Activated CD8-positive, alpha-beta memory T cell treated with anti-CD3 and anti-CD28 coated beads for 36 hours (primary cell): ENCODE data around the gene MBNL2. TPM values are rescaled to one million over a fixed set of nuclear protein-coding genes. Genes with fewer than 3 reads are reported as not detected.

Experiments used
- CTCF ChIA-PET: fragments of 350-600 bp; sonication (Branson Sonifier 250); formaldehyde crosslinking; loops from one replicate; lab custom pipeline; 2021; ENCODE audit warnings: antibody characterized with exemption; lab: Charles Lee
- POLR2A ChIA-PET: fragments of 350-600 bp; sonication (Branson Sonifier 250); formaldehyde crosslinking; loops from one replicate; lab custom pipeline; 2021; ENCODE audit warnings: antibody characterized with exemption; lab: Charles Lee
- total RNA-seq, 2 experiments: library from RNA; stranded (reverse); gene quantifications; one replicate each; pipeline ENCODE4 v1.2.3, GENCODE V29; 2021

Gene MBNL2
- total RNA-seq, 2 experiments from 2014 or later = 16.9 to 17.6 TPM

DNA sequence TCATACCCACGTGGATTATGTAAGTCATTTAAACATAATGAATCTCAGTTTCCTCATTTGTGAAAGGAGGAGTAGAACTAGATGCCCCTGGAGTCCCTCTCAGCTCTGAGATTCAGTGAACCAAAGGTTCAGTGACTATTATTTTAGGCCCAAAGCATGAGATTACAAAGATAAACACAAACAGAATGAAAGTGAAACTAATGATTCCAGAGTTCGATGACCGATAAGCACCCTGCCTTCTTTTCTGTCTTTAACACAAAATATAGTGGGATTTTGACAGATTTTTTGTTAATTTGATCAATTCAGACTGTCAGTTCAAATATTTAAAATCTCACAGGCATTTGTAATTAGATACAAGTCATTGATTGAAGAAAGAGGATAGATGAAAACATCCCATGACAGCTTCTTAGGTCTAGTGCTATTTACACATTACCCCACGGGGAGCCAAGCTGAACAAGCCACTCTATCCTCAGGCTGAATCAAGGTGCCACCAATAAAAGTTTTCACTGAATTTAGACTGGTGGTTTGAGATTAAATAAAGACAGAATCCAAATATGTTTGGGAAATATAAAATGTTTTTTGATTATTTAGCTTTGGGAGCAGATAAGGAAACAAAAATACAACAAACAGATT, 147.2 kb downstream of the MBNL2 start:
- CTCF ChIA-PET = interaction anchor here (0.7 kb wide), 1 partner anchor 64 kb away, joined by 3 read pairs; no protein-coding TSS in a partner anchor
- POLR2A ChIA-PET = no interaction called here

DNA sequence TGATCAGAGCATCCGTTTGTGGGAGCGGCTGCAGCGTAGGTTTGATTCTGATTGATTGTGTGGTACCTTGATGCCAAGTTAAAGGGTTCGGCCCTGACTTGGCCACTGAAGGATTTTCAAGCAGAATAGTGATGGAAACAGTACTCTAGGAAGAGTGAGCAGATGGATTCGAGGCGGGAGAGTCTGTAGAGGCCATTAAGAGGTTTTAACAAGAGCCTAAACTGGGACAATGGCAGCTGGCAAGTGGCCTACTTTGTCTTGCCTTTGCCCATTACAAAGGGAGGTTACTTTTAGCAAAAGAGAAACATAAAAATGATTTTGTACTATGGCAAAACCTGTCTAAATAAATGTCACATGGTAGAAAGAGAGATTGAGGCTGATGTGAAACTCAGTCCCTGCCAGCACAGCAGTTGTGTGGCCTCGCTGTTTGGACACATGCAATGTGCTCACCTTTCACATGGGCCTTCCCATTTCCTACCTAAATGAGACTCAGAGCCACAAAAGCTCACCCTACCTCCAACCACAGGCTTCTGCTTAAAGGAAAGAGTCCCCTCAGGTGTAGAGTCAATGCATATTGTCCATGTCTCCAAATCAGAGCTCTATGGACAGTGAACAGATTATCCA, 149.5 kb downstream of the MBNL2 start:
- POLR2A ChIA-PET = no interaction called here
- CTCF ChIA-PET = no interaction called here

DNA sequence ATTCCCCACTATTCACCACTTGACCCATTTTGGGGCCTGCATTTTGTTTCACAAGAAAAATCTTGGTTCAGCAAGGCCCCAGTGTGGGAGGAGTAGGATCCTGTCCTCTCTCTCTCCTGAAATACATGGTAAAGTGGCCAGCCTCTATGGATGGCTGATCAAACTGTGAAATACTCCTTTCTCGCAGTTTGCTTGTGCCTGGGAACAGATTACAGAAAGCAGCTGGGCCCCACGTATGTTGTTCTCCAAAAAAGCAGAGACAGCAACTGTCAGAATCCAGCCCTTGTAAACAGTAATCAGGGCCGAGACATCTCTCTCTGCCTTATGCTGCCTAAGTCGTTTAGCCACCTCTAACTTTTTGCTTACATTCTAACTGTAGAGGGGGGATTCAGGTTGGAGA, 150.8 kb downstream of the MBNL2 start:
- POLR2A ChIA-PET = no interaction called here
- CTCF ChIA-PET = interaction anchor here (1.1 kb wide), 1 partner anchor 266 kb away, joined by 3 read pairs; no protein-coding TSS in a partner anchor

DNA sequence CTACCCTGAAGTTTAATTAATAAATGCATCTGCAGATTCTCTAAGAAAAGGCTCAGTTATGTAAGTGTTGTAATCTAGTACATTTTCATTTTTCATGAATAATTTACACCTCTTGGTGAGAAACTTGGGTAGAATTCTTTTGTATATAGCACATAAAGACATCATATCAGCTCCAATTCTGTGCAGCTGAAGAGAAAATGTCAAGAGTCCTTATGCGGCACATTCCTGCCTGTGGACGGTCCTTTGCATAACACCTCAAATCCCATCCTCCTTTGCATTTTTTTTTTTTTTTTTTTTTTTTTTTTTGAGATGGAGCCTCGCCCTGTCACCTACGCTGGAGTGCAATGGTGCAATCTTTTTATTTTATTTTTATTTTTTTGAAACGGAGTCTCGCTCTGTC, 151.7 kb downstream of the MBNL2 start:
- ChIA-PET POLR2A (interaction anchor here (0.6 kb wide), 1 partner anchor 150 kb away, joined by 4 read pairs; no protein-coding TSS in a partner anchor), CTCF (no interaction called here)

DNA sequence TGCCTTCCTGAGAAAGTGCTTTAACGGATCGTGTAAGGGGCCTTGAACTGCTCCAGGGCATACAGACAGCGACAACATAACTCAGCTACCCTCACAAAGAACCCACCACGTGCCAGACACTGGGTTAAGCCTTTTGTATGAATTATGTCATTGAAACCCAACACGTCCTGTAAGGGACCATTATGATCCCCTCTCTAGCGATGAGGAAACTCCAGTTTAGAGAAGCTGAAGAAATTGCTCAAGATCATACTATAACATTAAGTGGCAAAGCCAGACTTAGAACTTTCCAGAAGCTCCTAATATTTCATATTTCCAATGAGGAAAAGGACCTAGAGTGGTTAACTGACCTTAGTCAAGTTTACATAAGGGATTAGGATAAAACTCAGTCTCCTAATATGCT, 154.8 kb downstream of the MBNL2 start:
- POLR2A ChIA-PET = no interaction called here
- CTCF ChIA-PET = no interaction called here

DNA sequence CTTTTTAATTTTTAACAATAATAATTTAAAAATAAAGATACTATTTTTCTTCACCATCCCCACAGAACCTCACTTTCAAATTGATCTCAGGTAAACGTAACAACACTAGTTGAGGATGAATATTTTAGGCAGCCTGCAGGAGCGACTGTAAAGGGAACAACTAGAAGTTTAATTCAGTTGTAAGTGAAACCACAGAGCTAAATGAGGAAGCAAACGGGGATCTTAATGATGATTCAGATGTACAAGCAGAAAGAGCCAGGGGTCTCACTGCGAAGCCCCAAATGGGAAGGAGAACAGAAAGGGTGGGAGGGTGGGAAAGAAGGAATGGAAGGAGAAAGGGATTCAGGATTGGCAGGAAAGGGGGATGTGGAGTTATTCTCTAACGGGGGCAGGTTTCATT, 157.3 kb downstream of the MBNL2 start:
- ChIA-PET POLR2A (no interaction called here), CTCF (no interaction called here)

DNA sequence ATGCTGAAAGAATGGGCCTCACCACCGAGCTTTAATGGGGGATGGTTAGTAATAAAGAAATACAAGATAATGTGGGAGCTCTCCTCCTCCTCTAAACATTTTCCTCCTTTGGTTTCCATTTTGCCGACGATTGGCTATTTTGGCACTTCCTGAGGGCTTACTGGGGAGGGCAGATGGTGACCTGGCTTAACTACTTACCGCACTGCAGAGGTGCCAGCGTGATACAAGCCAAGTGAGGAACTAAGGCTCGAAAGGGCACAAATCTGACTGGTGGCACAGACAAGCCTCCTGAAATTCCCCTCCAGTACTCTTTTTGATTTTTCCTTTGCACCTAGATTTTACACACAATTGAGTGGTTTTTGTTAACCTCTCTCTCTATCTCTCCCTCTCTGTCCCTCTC, 158.6 kb downstream of the MBNL2 start:
- ChIA-PET CTCF (no interaction called here), POLR2A (no interaction called here)

DNA sequence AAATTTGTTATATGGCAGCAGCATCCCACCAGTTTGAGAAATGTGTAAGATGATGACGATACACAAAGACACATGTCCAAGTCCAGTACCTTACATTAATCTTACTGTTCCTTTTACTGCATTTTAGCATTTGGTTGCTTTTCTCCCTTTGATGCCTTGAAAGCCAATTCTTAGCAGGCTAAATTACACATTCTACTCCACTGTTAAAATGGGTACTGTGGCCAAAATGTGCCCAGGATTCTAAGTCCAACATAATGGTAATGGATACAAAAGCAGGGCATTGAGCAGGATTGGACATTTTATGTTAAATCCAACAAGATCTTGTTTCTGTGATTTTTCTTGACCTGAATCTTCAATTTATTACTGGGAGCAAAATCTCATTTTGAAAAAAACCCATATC, 159.1 kb downstream of the MBNL2 start:
- ChIA-PET POLR2A (no interaction called here), CTCF (no interaction called here)

DNA sequence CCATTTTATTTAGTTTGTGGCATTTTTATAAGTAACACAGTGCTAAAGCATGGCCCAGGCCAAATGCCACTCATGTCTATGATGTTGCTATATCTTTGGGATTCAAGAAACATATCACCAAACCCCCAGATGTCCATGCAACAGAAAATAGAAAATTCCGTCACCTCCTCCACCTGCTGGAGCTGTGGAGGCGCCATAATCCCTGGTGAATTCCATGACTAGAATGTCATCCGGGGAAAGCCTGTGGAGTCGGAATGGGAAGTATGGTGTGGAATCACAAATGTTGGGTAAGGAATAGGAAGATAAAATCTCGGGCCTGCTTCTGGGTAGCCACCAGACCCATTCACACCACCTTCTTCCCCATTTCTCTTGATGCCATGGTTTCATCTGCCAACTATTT, 160.1 kb downstream of the MBNL2 start:
- ChIA-PET POLR2A (no interaction called here), CTCF (no interaction called here)

DNA sequence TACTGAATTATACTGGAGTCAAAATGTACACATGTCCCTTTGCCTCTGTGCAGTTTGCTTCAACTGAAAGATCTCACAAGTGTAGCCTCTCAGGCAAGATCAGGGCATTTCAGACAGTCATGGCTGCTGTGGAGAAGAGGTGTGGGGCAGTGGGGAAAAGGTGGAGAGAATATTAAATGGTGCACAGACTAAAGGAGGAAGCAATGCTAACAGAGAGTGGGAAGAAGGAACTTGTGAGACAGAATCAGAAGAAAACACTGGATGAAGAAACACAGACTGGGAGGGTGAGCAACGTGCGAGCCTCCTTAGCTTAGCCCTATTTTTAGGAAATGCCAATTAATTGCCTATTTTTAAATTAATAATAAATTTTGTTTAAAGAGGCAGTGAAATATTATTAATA, 162.2 kb downstream of the MBNL2 start:
- CTCF ChIA-PET = no interaction called here

DNA sequence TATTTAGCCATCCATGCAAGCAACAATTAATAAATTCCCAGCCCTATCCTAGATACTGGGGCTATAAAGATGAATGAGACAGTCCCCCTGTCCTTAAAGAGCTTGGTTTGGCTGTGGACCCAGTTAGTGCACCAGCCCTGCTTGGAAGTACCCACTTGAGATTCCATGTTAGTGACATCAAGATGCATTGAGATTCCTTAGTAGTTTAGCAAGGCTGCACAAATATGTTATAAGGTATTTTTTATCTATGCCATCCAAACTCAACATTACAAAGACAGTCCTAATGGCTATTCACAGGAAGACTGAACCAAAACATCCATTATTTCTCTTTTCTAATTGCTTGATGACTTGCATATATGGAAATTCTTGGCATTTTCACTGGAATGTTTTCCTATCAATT, 163.0 kb downstream of the MBNL2 start:
- CTCF ChIA-PET = no interaction called here
- POLR2A ChIA-PET = no interaction called here

More for the DNA sequence above, 162.2 kb downstream of the MBNL2 start:
- POLR2A ChIA-PET = no interaction called here

DNA sequence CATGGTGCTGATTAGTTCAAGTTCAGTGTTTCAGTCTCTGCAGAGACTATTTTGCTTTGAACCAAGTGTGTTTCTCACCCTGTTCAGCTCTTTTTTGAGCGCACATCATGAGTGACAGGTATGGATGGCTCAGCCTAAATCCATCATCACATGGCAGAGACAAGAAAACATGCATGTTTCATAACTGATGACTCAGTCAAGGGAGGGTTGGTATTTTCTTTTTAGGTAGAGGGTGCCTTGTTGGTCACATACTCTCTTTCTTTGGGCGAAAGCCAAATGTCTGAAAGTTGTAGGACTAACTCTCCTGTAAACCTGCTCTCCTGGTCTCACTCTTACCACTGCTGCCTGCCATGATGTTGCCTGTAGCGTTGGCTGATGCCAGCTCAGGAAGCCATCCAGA, 163.7 kb downstream of the MBNL2 start:
- ChIA-PET POLR2A (no interaction called here), CTCF (no interaction called here)

DNA sequence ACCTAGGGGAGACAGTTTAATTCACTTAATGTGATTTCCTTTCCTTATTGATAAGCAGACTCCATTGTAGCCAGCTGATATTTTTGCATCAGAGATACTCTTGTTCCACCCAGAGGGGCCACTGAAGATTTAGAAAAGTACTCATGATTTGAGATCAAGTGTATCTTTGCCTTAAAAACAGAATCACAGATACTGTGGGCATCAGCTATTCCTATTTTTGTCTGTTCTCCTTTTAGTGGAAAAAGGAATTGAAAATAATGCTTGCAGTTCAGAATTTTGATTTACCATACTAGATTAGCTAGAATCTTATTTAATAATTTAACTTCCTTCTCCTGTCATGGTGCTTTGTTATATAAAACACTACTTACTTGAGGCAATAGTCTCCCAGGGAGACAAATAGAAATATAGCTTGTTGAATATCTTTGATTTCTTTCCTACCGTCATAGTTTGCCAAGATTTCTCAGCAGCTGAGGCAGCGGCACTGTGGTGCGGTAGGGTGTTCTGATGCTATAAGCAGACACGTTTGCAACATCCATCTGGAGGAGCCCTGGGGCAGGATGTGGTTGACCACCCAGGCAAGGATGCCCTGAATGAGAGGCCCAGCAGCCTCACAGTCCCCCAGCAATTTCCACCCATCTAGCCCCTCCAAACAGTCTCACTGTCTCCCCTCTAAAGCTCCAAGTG, 164.8 kb downstream of the MBNL2 start:
- ChIA-PET CTCF (no interaction called here), POLR2A (no interaction called here)

DNA sequence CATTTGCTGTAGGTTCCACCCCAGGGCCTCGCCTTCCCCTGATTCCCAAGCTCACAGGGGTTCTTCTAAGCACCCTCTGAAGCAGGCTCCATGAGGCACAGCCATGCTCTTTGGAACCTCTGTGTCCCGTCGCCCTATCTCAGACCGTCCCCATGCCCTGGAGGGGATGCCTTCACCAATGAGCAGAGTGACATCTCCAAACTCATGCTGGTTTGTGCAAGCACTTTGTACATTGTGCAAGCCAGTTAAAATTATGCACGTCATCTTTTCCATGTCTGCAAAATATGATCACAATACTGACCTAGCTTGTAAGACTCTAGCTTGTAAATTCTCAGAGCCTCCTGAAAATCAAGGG, 165.3 kb downstream of the MBNL2 start:
- ChIA-PET CTCF (no interaction called here), POLR2A (no interaction called here)

DNA sequence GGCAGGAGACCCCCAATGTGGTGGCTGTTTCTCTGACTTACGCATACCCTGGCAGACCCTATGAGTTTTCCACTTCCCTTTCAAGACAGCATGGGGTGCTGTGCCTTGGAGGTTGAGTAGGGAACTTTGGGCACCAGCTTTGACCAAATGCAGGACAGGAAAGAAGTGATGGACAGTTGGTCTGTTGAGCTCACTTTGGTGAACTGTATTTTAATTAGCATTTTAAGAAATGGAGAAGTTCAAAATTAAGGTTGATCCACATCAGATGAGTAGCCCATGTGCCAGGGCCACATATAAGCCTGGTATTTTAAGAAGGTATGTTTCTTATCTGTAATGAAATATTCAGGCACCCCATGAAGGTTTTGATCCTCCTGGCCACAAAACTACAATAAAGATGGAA, 165.8 kb downstream of the MBNL2 start:
- ChIA-PET POLR2A (interaction anchor here (0.9 kb wide), 1 partner anchor 45 kb away, joined by 4 read pairs; no protein-coding TSS in a partner anchor), CTCF (no interaction called here)

DNA sequence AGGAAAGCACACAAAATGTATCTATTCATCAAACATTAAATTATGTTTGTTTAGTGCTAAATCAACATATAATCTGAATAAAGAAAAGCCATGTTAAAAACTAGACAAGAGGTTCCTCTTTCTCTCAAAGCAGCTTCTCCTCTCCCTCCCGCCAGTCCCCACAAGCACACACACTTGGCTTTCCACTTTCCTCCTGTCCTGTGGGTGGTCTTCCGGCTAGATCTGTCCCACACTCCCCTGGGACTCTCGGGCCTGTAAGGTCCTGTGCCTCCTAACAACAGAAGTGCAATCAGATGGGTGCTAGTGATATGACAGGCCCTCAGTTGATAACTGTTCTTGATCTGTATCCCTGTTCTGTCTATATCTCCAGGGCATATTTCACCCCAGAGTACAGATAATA, 166.2 kb downstream of the MBNL2 start:
- POLR2A ChIA-PET = interaction anchor here (0.9 kb wide), 1 partner anchor 45 kb away, joined by 4 read pairs; no protein-coding TSS in a partner anchor
- CTCF ChIA-PET = no interaction called here

DNA sequence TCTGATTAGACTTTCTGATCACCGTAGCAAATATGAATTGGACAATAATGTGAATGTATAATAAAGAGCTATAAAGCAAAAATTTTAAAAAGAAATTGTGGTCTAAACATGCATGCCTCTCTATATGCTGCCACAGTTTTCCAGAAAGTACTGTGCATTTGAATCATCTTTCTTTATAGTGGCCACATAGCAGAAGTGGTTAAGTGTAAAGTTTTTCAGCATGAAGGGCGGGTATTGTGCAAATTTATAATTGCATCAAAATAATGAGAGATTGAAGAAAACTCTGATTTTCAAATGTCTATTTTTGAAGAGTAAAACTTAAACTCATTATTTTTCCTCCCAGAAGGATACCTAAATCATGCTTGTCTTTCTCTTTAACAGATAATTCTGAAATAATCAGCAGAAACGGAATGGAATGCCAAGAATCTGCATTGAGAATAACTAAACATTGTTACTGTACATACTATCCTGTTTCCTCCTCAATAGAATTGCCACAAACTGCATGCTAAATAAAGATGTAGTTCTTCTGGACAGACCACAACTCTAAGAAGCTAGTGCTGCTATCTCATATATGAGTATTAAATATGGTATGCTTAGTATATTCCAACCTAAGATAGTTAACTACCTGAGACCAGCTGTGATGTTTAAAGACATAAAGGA, 168.9 kb downstream of the MBNL2 start:
- ChIA-PET CTCF (no interaction called here), POLR2A (no interaction called here)

DNA sequence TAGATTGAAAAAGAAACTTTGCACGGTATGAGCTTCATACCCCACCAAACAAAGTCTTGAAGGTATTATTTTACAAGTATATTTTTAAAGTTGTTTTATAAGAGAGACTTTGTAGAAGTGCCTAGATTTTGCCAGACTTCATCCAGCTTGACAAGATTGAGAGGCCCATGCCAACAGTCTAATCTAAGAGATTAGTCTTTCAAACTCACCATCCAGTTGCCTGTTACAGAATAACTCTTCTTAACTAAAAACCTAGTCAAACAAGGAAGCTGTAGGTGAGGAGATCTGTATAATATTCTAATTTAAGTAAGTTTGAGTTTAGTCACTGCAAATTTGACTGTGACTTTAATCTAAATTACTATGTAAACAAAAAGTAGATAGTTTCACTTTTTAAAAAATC, 169.9 kb downstream of the MBNL2 start:
- CTCF ChIA-PET = no interaction called here
- POLR2A ChIA-PET = no interaction called here

DNA sequence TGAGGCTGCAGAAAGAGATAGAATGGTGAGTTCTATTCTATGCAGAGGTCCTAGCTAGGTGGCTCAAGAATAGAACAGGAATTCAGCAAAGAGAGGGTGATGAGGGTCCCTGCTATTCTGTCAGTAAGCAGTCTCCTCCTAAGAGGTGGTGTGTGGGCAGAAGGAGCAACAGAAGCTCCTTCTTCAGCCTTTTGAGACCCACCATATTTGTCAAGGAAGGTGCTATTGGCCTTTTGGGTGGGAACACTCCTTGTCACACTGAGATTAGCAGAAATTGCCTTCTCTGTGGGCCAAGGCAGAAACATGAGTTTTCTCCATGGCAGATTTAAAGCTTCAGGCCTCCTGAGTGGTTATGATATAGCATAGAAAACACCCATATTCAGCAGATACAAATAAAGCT, 172.4 kb downstream of the MBNL2 start:
- ChIA-PET POLR2A (no interaction called here), CTCF (no interaction called here)

DNA sequence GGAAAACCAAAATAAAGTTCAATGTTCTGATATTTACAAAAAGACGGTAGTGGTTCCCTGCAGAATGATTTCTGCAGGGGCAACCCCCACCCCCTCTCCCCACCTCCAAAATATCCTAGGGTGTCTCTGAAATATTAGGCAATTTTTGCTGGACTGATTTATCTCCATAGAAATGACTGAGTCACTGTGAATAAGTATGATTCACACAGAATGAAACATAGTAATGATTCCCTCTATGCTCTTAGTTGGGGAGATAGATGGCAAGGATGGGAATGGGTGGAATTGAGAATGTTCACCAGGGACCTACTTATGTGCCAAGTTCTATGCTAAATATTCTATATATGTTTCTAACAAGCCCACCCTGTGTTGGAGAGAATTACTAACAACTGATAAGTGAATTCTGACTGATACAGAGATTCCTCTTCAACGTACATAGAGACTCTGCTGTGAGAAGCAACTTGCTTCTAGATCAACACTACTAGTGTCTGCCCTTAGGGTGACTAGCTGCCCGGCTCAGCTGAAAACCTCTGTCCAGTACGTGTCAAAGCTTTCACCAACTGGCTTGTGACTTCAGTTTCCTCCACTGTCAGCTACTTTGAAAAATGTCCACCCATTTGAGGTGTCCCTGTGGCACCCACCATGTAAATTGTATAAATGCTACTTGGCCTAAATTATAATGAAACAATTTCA, 173.5 kb downstream of the MBNL2 start:
- ChIA-PET POLR2A (no interaction called here), CTCF (no interaction called here)
